Measurements from ENCODE around the gene C1QL2. TPM values are rescaled to one million over a fixed set of nuclear protein-coding genes. Genes with fewer than 3 reads are reported as not detected.

The C1QL2 gene
- total and polyA plus RNA-seq, 12 donors: 0.03 TPM; not detected in 11

DNA sequence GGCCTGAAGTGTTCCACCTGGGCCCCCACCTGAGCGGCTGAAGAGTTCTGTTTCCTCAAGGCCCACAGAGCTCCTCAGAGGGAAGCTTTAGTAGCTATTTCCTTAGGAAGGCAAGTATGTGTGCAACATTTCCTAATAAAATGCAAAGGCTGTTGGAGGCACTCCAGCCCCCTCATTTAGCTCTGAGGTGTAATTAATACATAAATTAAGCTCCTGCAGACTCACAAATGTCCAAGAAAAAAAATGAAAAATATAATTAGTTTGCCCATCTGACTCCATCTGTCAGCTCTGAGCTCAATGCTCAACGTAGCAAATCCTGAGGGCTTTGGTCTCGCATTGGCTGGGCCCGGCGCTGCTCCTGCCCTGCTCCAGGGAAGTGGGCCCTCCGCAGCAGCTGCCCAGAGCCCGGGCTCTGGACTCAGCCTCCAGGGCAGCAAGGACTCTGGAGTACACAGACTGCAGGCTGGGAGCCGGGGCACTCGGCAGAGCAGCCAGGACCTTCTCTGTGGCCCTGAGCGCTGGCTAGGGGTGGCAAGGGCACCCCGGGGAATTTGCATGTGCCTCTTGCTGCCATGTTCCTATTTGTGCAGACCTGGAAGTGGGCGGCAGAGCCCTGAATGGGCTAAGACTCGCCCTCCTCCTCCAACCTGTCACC lies 23.4 kb upstream of the C1QL2 start:
- H3K27ac ChIP-seq: no peak overlapping the region
- no peak overlapping the region for H3K4me3 ChIP-seq
- DNase-seq (no peak), ATAC-seq (no peak)
- no peaks in the 10 kb centered on the region for H3K4me1 ChIP-seq
- intact Hi-C loops (cut with DNase I): no loop called here
- H3K27me3 ChIP-seq: peaks cover 0 to 4% (median 0%) of the 10 kb centered on the region in 7 donors
- no peaks in the 10 kb centered on the region for H3K36me3 ChIP-seq
- 79 to 86% methylated on average over 13 of the region's 13 CpGs for WGBS, 2 donors
- no peak for TF ChIP-seq CTCF (IDR thresholded peaks at IDR 0.05)
- H3K9me3 ChIP-seq: no peaks in the 10 kb centered on the region

DNA sequence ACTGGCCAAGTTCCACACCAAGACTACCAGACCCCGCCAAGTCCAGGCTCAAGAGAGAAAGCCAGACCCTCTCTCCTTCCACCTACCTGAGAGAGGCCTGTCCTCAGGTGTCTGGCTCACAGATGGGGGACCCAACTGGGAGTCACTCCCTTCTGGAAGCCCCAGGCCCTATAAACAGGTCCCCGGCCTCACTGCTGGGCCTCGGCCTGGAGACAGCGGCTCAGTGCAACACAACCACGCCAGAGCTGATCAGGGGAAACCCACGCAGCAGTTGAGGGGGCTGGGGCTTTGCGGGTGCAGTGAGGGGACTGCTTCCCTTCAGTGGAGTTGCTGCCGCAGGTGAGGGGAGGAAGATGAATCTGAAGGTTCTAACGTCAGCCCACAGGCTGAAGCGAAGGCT lies 22.8 kb upstream of the C1QL2 start:
- H3K36me3 ChIP-seq: no peaks in the 10 kb centered on the region
- H3K4me3 ChIP-seq: no peak overlapping the region
- intact Hi-C loops (cut with DNase I): no loop called here
- no peak for DNase-seq
- WGBS, 2 donors: 87 to 90% methylated on average over 10 of the region's 10 CpGs
- ATAC-seq: no peak
- H3K27me3 ChIP-seq: peaks cover 0 to 4% (median 0%) of the 10 kb centered on the region in 7 donors
- no peaks in the 10 kb centered on the region for H3K9me3 ChIP-seq
- no peak for TF ChIP-seq CTCF (IDR thresholded peaks at IDR 0.05)
- H3K4me1 ChIP-seq: no peaks in the 10 kb centered on the region
- H3K27ac ChIP-seq: no peak overlapping the region

GRCh38 chr2:119180892-119181291 lies 22.3 kb upstream of the C1QL2 start:
- Histone ChIP-seq H3K9me3 (no peaks in the 10 kb centered on the region), H3K4me3 (no peak overlapping the region), H3K27ac (no peak overlapping the region), H3K4me1 (no peaks in the 10 kb centered on the region), H3K27me3 (peaks cover 0 to 4% (median 0%) of the 10 kb centered on the region in 7 donors), H3K36me3 (no peaks in the 10 kb centered on the region)
- no peak for DNase-seq
- ATAC-seq: no peak
- no peak for TF ChIP-seq CTCF (IDR thresholded peaks at IDR 0.05)
- intact Hi-C loops (cut with DNase I): no loop called here
- WGBS, 2 donors: 68 to 77% methylated on average over 5 of the region's 5 CpGs

DNA sequence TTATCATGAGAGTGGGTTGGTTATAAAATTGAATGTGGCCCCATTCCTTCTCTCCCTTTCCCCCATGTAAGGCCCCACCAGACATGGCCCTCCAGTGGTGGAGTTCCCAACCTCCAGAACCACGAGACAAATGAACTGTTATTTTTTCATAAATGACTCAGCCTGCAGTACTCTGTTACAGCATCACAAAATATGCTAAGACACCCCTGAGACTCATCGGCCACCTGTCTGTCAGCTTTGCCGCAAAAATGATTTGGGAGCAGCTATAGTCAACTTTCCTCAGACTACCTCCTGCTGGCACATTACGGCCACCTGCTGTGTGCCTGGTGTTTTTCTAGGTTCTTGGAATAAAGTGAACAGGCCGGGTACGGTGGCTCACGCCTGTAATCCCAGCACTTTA lies 21.4 kb upstream of the C1QL2 start:
- no peaks in the 10 kb centered on the region for H3K36me3 ChIP-seq
- H3K27ac ChIP-seq: no peak overlapping the region
- no peaks in the 10 kb centered on the region for H3K4me1 ChIP-seq
- DNase-seq: no peak
- H3K4me3 ChIP-seq: no peak overlapping the region
- intact Hi-C loops (cut with DNase I): no loop called here
- no peaks in the 10 kb centered on the region for H3K9me3 ChIP-seq
- 82 to 91% methylated on average over 7 of the region's 7 CpGs for WGBS, 2 donors
- ATAC-seq: no peak
- peaks cover 0 to 4% (median 0%) of the 10 kb centered on the region in 7 donors for H3K27me3 ChIP-seq
- no peak for TF ChIP-seq CTCF (IDR thresholded peaks at IDR 0.05)
